Stimulated activated naive CD4-positive, alpha-beta T cell treated with Interleukin-2 at 50 U/mL for 16 hours (primary cell): Measurements from ENCODE around the gene PIK3CB.
A peak's percentile ranks its signal among the peaks of the same experiment; 100 is the strongest.

Source experiments
- DNase-seq: peaks from one replicate; lab custom pipeline; 2025; lab: John Stamatoyannopoulos, UW

The PIK3CB gene

GRCh38 chr3:138834596-138835396 lies at the start of gene PIK3CB:
PIK3CB (minus strand) TSS chr3:138834928; CDS start chr3:138759343, 75,585 bp downstream.
- peak; percentile 87 for DNase-seq

- no peak for DNase-seq
These were observed 46.5 kb upstream of the PIK3CB start for GRCh38 chr3:138881233-138881632.

- no peak for DNase-seq
These were observed 45.0 kb upstream of the PIK3CB start for GRCh38 chr3:138879541-138880380.

- no peak for DNase-seq
These were observed 42.5 kb upstream of the PIK3CB start for GRCh38 chr3:138877226-138877625.

- DNase-seq = no peak
These were observed 41.3 kb upstream of the PIK3CB start for GRCh38 chr3:138875754-138876664.

GRCh38 chr3:138875096-138875753 lies 40.5 kb upstream of the PIK3CB start:
- no peak for DNase-seq

GRCh38 chr3:138873471-138874278 lies 38.9 kb upstream of the PIK3CB start:
- DNase-seq = no peak

GRCh38 chr3:138872632-138873031 lies 37.9 kb upstream of the PIK3CB start:
- no peak for DNase-seq

GRCh38 chr3:138867996-138868395 lies 33.3 kb upstream of the PIK3CB start:
- no peak for DNase-seq

- no peak for DNase-seq
These were observed 29.0 kb upstream of the PIK3CB start for GRCh38 chr3:138863776-138864113.

- no peak for DNase-seq
These were observed 28.4 kb upstream of the PIK3CB start for GRCh38 chr3:138862924-138863775.

GRCh38 chr3:138862531-138862923 lies 27.8 kb upstream of the PIK3CB start:
- no peak for DNase-seq

GRCh38 chr3:138861798-138862197 lies 27.1 kb upstream of the PIK3CB start:
- no peak for DNase-seq

- no peak for DNase-seq
These were observed 22.1 kb upstream of the PIK3CB start for GRCh38 chr3:138856799-138857198.

- no peak for DNase-seq
These were observed 20.2 kb upstream of the PIK3CB start for GRCh38 chr3:138854940-138855339.

- DNase-seq = no peak
These were observed 19.5 kb upstream of the PIK3CB start for GRCh38 chr3:138854204-138854603.

GRCh38 chr3:138850151-138850550 lies 15.4 kb upstream of the PIK3CB start:
- DNase-seq = no peak

GRCh38 chr3:138849222-138849940 lies 14.7 kb upstream of the PIK3CB start:
- no peak for DNase-seq

GRCh38 chr3:138848696-138849095 lies 14.0 kb upstream of the PIK3CB start:
- no peak for DNase-seq
